GM12874 (cell line): ENCODE results near the gene GUCY2D.

Experiments
- TF ChIP-seq, protein P1 (sequence below): IDR thresholded peaks from 2 replicates; pipeline ENCODE4 v1.5.1; 2011; ENCODE audit warnings: low read depth, mild to moderate bottlenecking, control low read depth, low read length, moderate library complexity; ENCODE audit not compliant: insufficient read depth

The GUCY2D gene

DNA sequence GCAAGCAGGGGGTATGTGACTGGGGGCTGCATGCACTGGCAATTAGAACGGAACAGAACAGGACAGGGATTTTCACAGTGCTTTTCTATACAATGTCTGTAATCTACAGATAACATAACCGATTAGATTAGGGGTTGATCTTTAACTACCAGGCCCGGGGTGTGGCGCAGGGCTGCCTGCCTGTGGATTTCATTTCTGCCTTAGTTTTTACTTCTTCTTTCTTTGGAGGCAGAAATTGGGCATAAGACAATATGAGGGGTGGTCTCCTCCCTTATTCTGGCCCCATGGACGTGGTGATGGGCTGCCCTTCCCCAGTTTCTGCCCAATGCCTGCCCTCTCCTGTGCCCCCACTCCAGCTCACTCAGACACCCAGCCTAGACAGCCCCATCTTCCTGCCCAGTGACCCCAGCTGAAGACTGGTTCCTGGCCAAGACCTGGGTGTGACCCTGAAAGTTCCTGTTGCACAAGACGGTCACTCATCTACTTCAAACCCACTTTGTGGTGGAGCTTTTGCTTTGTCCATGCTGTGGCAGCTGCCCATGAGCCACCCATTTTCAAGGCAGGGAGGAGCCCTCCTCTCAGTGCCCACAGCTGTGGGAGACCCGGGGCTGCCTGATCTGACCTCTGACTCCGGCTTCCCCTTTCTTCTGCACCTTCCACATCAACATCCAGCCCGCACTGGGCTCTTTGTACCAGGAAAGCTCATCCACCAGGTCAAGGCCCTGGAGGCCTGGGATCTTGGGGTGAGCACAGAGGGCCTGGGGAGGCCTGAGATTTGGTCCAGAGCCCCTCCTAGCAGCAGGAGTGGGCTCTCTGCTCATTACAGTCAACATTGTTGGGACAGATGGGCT lies 66.5 kb downstream of the GUCY2D start:
- TF ChIP-seq, protein P1, sequence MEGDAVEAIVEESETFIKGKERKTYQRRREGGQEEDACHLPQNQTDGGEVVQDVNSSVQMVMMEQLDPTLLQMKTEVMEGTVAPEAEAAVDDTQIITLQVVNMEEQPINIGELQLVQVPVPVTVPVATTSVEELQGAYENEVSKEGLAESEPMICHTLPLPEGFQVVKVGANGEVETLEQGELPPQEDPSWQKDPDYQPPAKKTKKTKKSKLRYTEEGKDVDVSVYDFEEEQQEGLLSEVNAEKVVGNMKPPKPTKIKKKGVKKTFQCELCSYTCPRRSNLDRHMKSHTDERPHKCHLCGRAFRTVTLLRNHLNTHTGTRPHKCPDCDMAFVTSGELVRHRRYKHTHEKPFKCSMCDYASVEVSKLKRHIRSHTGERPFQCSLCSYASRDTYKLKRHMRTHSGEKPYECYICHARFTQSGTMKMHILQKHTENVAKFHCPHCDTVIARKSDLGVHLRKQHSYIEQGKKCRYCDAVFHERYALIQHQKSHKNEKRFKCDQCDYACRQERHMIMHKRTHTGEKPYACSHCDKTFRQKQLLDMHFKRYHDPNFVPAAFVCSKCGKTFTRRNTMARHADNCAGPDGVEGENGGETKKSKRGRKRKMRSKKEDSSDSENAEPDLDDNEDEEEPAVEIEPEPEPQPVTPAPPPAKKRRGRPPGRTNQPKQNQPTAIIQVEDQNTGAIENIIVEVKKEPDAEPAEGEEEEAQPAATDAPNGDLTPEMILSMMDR: no peak

DNA sequence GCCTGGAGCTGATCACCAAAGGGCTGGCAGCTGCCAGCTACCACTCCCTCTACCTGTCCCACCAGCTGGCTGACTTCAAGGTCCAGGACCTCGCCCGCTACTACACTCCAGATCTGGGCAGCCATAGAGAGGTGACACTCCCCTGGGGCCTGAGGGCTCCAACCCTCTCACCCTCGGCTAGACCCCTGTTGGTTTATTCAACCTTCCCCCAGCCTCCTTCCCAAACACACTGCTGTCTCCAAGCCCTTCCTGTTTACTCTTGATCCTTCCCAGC lies 67.1 kb downstream of the GUCY2D start:
- TF ChIP-seq, protein P1: no peak
